ENCODE data around the gene GATD1.

GATD1 gene

GRCh38 chr11:794013-794765 is 16.9 kb upstream of the GATD1 start:
- no peak for TF ChIP-seq EGR1 (IDR thresholded peaks at IDR 0.05)
- TF ChIP-seq CREB1 (IDR thresholded peaks at IDR 0.05; ENCODE audit: low read depth): no peak
- TF ChIP-seq CEBPB (IDR thresholded peaks at IDR 0.05): no peak
- TF ChIP-seq NFIC (IDR thresholded peaks at IDR 0.05): no peak
- TF ChIP-seq ZBTB7A (IDR thresholded peaks at IDR 0.05; ENCODE audit: low read depth): no peak
- no peak for TF ChIP-seq TAF1 (IDR thresholded peaks at IDR 0.05; ENCODE audit: low read depth)
- TF ChIP-seq MAX (IDR thresholded peaks at IDR 0.05): no peak
- no peak for TF ChIP-seq FOXM1 (IDR thresholded peaks at IDR 0.05; ENCODE audit: borderline replicate concordance, low read depth)
- TF ChIP-seq REST (IDR thresholded peaks at IDR 0.05; ENCODE audit: low read depth): no peak
- TF ChIP-seq TCF12 (IDR thresholded peaks at IDR 0.05; ENCODE audit: low read depth): no peak
- no peak for TF ChIP-seq EP300 (IDR thresholded peaks at IDR 0.05; ENCODE audit: borderline replicate concordance)
- TF ChIP-seq USF1 (IDR thresholded peaks at IDR 0.05): no peak
- TF ChIP-seq TEAD4 (IDR thresholded peaks at IDR 0.05): no peak
- TF ChIP-seq YY1 (IDR thresholded peaks at IDR 0.05; ENCODE audit: low read depth): no peak
- TF ChIP-seq RAD21 (IDR thresholded peaks at IDR 0.05; ENCODE audit: low read depth): no peak

- TF ChIP-seq TAF1 (IDR thresholded peaks at IDR 0.05; ENCODE audit: low read depth) (no peak), CREB1 (IDR thresholded peaks at IDR 0.05; ENCODE audit: low read depth) (no peak), EP300 (IDR thresholded peaks at IDR 0.05; ENCODE audit: borderline replicate concordance) (no peak), TEAD4 (IDR thresholded peaks at IDR 0.05) (no peak), FOXM1 (IDR thresholded peaks at IDR 0.05; ENCODE audit: borderline replicate concordance, low read depth) (no peak), REST (IDR thresholded peaks at IDR 0.05; ENCODE audit: low read depth) (no peak), YY1 (IDR thresholded peaks at IDR 0.05; ENCODE audit: low read depth) (no peak), MAX (IDR thresholded peaks at IDR 0.05) (no peak), TCF12 (IDR thresholded peaks at IDR 0.05; ENCODE audit: low read depth) (no peak), RAD21 (IDR thresholded peaks at IDR 0.05; ENCODE audit: low read depth) (no peak), NFIC (IDR thresholded peaks at IDR 0.05) (no peak), CEBPB (IDR thresholded peaks at IDR 0.05) (no peak), EGR1 (IDR thresholded peaks at IDR 0.05) (no peak), ZBTB7A (IDR thresholded peaks at IDR 0.05; ENCODE audit: low read depth) (no peak), USF1 (IDR thresholded peaks at IDR 0.05) (no peak)
These were observed 16.3 kb upstream of the GATD1 start for GRCh38 chr11:793556-793955.

- TF ChIP-seq USF1 (IDR thresholded peaks at IDR 0.05) (no peak), ZBTB7A (IDR thresholded peaks at IDR 0.05; ENCODE audit: low read depth) (no peak), NFIC (IDR thresholded peaks at IDR 0.05) (no peak), CREB1 (IDR thresholded peaks at IDR 0.05; ENCODE audit: low read depth) (no peak), EGR1 (IDR thresholded peaks at IDR 0.05) (no peak), TEAD4 (IDR thresholded peaks at IDR 0.05) (no peak), YY1 (IDR thresholded peaks at IDR 0.05; ENCODE audit: low read depth) (no peak), FOXM1 (IDR thresholded peaks at IDR 0.05; ENCODE audit: borderline replicate concordance, low read depth) (no peak), EP300 (IDR thresholded peaks at IDR 0.05; ENCODE audit: borderline replicate concordance) (no peak), MAX (IDR thresholded peaks at IDR 0.05) (no peak), TAF1 (IDR thresholded peaks at IDR 0.05; ENCODE audit: low read depth) (no peak), TCF12 (IDR thresholded peaks at IDR 0.05; ENCODE audit: low read depth) (no peak), REST (IDR thresholded peaks at IDR 0.05; ENCODE audit: low read depth) (no peak)
These were observed 15.6 kb upstream of the GATD1 start for GRCh38 chr11:792873-793272.
